A673 (cell line): ENCODE data around the gene SHC1.

ENCODE experiments used
- CTCF ChIP-seq: fragments of 300-800, 200-600 bp; sonication (generic); conservative IDR thresholded peaks from 2 replicates; pipeline ENCODE4 v1.5.1; 2017; ENCODE audit warnings: low read depth, mild to moderate bottlenecking, antibody characterized with exemption, low read length, moderate library complexity, mixed read lengths
- EZH2 ChIP-seq: fragments of 200-600 bp; sonication (generic); IDR thresholded peaks from 2 replicates; pipeline ENCODE4 v1.6.1; 2017; ENCODE audit warnings: borderline replicate concordance, low read depth, mild to moderate bottlenecking, mixed read lengths, antibody characterized with exemption, low read length; ENCODE audit not compliant: poor library complexity, severe bottlenecking

GRCh38 chr1:154963643-154964042 lies 6.9 kb downstream of the SHC1 start:
- no peak for TF ChIP-seq CTCF
- no peak for TF ChIP-seq EZH2
